HEK293 (cell line): Measurements from ENCODE around the gene KIDINS220.

Experiments
- CTCF ChIA-PET: fragments of 350-600 bp; formaldehyde crosslinking; extraction: SDS; loops from one replicate; lab custom pipeline; 2021; ENCODE audit warnings: antibody characterized with exemption; lab: Yijun Ruan, JAX
- POLR2A ChIA-PET: fragments of 300-600 bp; formaldehyde crosslinking; extraction: SDS; loops from one replicate; lab custom pipeline; 2020; ENCODE audit warnings: antibody characterized with exemption, inconsistent platforms; lab: Yijun Ruan, JAX
- H3K27ac ChIP-seq: fragments of 200-500 bp; sonication (Bioruptor generic); 2 replicates; pipeline ENCODE4 v1.5.1; 2014; ENCODE audit warnings: low read depth, low read length, control low read depth, inconsistent platforms; ENCODE audit errors: extremely low read depth
- H3K36me3 ChIP-seq, 2 experiments: fragments of 200-500 bp in 1 of 2; sonication (Bioruptor generic) in 1 of 2; 1 replicate in 1 of 2; 2 replicates in 1 of 2; pipeline ENCODE4 v1.5.1; 2014 to 2017; ENCODE audit warnings: inconsistent platforms in 2 of 2, low read length in 2 of 2; ENCODE audit not compliant: control insufficient read depth in 2 of 2, insufficient read depth in 1 of 2
- H3K4me1 ChIP-seq: fragments of 200-500 bp; sonication (Bioruptor generic); 2 replicates; pipeline ENCODE4 v1.5.1; 2014; ENCODE audit warnings: mild to moderate bottlenecking, low read length, inconsistent platforms; ENCODE audit not compliant: control insufficient read depth, insufficient read depth
- H3K4me3 ChIP-seq: 2 replicates; pipeline ENCODE4 v1.5.1; 2011; ENCODE audit warnings: low read depth, mild to moderate bottlenecking, control low read depth, low read length, moderate library complexity
- H3K9me3 ChIP-seq: fragments of 200-500 bp; sonication (Bioruptor generic); 2 replicates; pipeline ENCODE4 v1.5.1; 2014; ENCODE audit warnings: low read depth, low read length, inconsistent platforms; ENCODE audit not compliant: control insufficient read depth, insufficient read depth
- FEZF1 ChIP-seq: fragments of 450-650 bp; formaldehyde crosslinking; IDR thresholded peaks from 2 replicates; pipeline ENCODE4 v1.5.1; 2016; ENCODE audit warnings: missing biosample characterization, missing genetic modification characterization
- GFI1B ChIP-seq: fragments of 450-650 bp; formaldehyde crosslinking; IDR thresholded peaks from 2 replicates; pipeline ENCODE4 v1.5.1; 2016; ENCODE audit warnings: missing biosample characterization, missing genetic modification characterization
- GLI2 ChIP-seq: fragments of 450-650 bp; formaldehyde crosslinking; IDR thresholded peaks from 2 replicates; pipeline ENCODE4; 2017; ENCODE audit warnings: missing biosample characterization, missing genetic modification characterization, low read depth, borderline replicate concordance
- IKZF3 ChIP-seq: fragments of 450-650 bp; IDR thresholded peaks from 2 replicates; pipeline ENCODE4 v1.5.0; 2018; ENCODE audit warnings: missing biosample characterization, mild to moderate bottlenecking, missing genetic modification characterization, moderate library complexity
- ZFHX2 ChIP-seq: fragments of 450-650 bp; formaldehyde crosslinking; conservative IDR thresholded peaks from 2 replicates; pipeline ENCODE4 v1.5.1; 2016; ENCODE audit warnings: missing biosample characterization, missing genetic modification characterization
- ZNF23 ChIP-seq: fragments of 450-650 bp; formaldehyde crosslinking; IDR thresholded peaks from 2 replicates; pipeline ENCODE4 v1.5.1; 2016; ENCODE audit warnings: missing biosample characterization, missing genetic modification characterization, borderline replicate concordance
- ZNF335 ChIP-seq: fragments of 450-650 bp; formaldehyde crosslinking; conservative IDR thresholded peaks from 2 replicates; pipeline ENCODE4 v1.5.1; 2016; ENCODE audit warnings: missing biosample characterization, missing genetic modification characterization
- ZNF354C ChIP-seq: fragments of 450-650 bp; formaldehyde crosslinking; IDR thresholded peaks from 2 replicates; pipeline ENCODE4 v1.5.1; 2016; ENCODE audit warnings: missing biosample characterization, missing genetic modification characterization, low read depth, borderline replicate concordance
- ZNF37A ChIP-seq: fragments of 450-650 bp; IDR thresholded peaks from 2 replicates; pipeline ENCODE4 v1.5.1; 2018; ENCODE audit warnings: missing biosample characterization, missing genetic modification characterization
- ZNF473 ChIP-seq: fragments of 450-650 bp; formaldehyde crosslinking; IDR thresholded peaks from 2 replicates; pipeline ENCODE4 v1.5.1; 2017; ENCODE audit warnings: missing biosample characterization, missing genetic modification characterization
- ZNF549 ChIP-seq: fragments of 450-650 bp; IDR thresholded peaks from 2 replicates; pipeline ENCODE4 v1.5.1; 2018; ENCODE audit warnings: missing biosample characterization, missing genetic modification characterization, mild to moderate bottlenecking, inconsistent platforms, moderate library complexity
- ZNF76 ChIP-seq: fragments of 450-650 bp; formaldehyde crosslinking; IDR thresholded peaks from 2 replicates; pipeline ENCODE4; 2016; ENCODE audit warnings: low read depth, missing biosample characterization, missing genetic modification characterization, borderline replicate concordance
- ZNF768 ChIP-seq: fragments of 450-650 bp; formaldehyde crosslinking; IDR thresholded peaks from 2 replicates; pipeline ENCODE4 v1.5.1; 2018; ENCODE audit warnings: missing biosample characterization, mild to moderate bottlenecking, missing genetic modification characterization
- TF ChIP-seq, protein P1 (sequence below): fragments of 450-650 bp; formaldehyde crosslinking; IDR thresholded peaks from 2 replicates; pipeline ENCODE4 v1.5.0; 2017; ENCODE audit warnings: missing biosample characterization, missing genetic modification characterization, borderline replicate concordance
- TF ChIP-seq, protein P2 (sequence below): fragments of 450-650 bp; formaldehyde crosslinking; IDR thresholded peaks from 2 replicates; pipeline ENCODE4 v1.5.1; 2016; ENCODE audit warnings: missing biosample characterization, missing genetic modification characterization
- TF ChIP-seq, protein P3 (sequence below): fragments of 450-650 bp; formaldehyde crosslinking; IDR thresholded peaks from 2 replicates; pipeline ENCODE4 v1.5.1; 2016; ENCODE audit warnings: missing biosample characterization, missing genetic modification characterization

The KIDINS220 gene

DNA sequence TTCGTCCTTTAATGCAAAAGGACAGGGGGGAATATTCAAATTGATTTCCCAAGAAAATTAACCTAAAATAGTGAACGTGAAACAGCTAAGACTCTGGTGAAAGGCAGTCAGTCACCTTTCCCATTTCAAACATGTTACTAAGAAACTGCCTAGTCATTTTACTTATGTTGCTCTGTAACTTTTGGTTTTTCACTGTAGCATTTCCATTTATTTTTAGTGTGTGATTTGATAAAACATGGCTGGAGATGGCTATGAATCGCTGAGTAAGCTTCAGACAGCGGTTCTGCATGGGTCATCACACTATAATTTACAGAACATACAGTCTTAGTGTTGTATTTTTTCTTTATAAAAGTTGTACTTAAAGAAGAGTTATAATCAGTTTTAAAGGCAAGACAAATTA lies 16.0 kb upstream of the KIDINS220 start:
- H3K9me3 ChIP-seq = no peaks in the 10 kb centered on the region
- H3K4me3 ChIP-seq = no peak overlapping the region
- ChIA-PET CTCF (interaction anchor here (0.6 kb wide), 1 partner anchor 417 kb away, joined by 3 read pairs; no protein-coding TSS in a partner anchor), POLR2A (no interaction called here)
- peaks cover 2% of the 10 kb centered on the region; the same call in 1 of the 2 replicates for H3K4me1 ChIP-seq
- no peaks in the 10 kb centered on the region for H3K36me3 ChIP-seq
- TF ChIP-seq, protein P1, sequence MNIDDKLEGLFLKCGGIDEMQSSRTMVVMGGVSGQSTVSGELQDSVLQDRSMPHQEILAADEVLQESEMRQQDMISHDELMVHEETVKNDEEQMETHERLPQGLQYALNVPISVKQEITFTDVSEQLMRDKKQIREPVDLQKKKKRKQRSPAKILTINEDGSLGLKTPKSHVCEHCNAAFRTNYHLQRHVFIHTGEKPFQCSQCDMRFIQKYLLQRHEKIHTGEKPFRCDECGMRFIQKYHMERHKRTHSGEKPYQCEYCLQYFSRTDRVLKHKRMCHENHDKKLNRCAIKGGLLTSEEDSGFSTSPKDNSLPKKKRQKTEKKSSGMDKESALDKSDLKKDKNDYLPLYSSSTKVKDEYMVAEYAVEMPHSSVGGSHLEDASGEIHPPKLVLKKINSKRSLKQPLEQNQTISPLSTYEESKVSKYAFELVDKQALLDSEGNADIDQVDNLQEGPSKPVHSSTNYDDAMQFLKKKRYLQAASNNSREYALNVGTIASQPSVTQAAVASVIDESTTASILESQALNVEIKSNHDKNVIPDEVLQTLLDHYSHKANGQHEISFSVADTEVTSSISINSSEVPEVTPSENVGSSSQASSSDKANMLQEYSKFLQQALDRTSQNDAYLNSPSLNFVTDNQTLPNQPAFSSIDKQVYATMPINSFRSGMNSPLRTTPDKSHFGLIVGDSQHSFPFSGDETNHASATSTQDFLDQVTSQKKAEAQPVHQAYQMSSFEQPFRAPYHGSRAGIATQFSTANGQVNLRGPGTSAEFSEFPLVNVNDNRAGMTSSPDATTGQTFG = no peak
- TF ChIP-seq, protein P2, sequence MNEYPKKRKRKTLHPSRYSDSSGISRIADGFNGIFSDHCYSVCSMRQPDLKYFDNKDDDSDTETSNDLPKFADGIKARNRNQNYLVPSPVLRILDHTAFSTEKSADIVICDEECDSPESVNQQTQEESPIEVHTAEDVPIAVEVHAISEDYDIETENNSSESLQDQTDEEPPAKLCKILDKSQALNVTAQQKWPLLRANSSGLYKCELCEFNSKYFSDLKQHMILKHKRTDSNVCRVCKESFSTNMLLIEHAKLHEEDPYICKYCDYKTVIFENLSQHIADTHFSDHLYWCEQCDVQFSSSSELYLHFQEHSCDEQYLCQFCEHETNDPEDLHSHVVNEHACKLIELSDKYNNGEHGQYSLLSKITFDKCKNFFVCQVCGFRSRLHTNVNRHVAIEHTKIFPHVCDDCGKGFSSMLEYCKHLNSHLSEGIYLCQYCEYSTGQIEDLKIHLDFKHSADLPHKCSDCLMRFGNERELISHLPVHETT (tag by site-specific recombination) = no peak
- TF ChIP-seq, all 188 proteins: peak for 0
- H3K27ac ChIP-seq = no peak overlapping the region

DNA sequence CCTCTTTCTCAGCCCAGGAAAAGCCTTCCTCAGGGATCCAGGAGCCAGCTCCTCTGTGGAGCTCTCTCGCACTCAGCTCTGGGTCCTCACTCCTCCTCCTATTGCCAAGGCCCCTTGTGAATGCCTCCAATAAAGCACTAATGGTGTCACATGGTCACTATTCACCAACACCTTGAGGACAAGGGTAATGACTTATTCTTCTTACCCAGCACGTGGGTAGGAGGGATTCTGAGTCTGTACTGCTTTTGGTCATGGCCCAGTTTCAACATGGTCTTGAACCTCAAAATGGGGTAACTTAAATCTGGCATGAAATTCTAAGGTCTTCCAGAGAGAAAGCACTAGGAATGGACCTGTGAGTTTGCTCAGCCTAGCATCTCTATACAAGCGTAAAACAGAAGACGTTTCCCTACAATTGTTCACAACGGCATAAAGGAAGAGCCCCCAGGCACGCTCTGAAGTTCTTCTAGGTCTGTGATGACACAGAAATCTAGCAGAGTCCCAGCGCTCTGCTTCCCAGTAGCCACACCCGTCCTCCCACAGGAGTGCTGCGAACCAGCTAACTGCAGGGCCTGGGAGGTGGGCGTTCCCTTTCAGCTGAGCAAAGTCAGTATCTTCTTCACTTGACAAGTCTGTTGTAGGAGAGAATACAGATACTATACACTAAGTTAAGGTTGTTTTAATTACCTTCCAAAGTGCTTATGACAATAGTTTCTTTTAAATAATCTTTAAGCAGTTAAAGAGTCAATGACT lies 14.6 kb upstream of the KIDINS220 start:
- Histone ChIP-seq H3K9me3 (no peaks in the 10 kb centered on the region), H3K27ac (no peak overlapping the region), H3K36me3 (no peaks in the 10 kb centered on the region), H3K4me1 (peaks cover 2% of the 10 kb centered on the region; the same call in 1 of the 2 replicates)
- CTCF ChIA-PET = no interaction called here
- POLR2A ChIA-PET = no interaction called here
- TF ChIP-seq IKZF3 (tag by site-specific recombination) (no peak), ZNF335 (tag by site-specific recombination) (peak; percentile 60; the same call in 1 of the 2 replicates), ZFHX2 (tag by site-specific recombination) (peak; percentile 33)
- TF ChIP-seq, all 188 proteins: peak for 2
- no peak overlapping the region for H3K4me3 ChIP-seq

DNA sequence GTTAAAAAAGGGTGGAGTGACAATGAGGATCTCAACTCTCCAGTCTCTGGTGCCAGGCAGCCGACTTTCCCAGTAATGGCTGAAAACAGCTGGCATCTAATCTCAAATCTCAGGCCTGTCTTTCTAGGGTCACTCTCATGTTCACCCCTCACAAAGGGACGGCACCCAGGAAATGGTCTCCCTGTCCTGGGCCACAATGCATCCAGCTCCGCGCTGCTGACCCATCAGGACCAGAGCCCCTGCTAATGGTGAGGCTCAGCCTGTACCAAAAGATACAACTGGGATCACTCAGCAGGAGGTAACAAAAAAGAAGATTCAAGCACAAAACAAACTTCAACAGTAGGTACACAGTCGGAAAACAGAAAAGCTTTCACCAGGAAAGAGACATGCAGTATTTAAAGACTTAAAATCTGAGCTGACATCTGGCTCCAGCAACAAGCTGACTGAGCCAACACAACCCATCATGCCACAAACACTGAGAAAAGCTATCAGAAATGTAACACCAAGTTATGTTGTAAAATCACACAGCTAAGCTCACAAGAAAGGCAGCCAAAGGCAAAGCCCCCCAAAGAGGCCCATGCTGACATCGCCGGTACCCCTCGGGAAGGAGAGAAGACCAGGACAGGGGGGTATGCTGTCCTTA lies 13.6 kb upstream of the KIDINS220 start:
- Histone ChIP-seq H3K27ac (no peak overlapping the region), H3K4me1 (peaks cover 2% of the 10 kb centered on the region; the same call in 1 of the 2 replicates), H3K4me3 (no peak overlapping the region), H3K36me3 (no peaks in the 10 kb centered on the region), H3K9me3 (no peaks in the 10 kb centered on the region)
- no peak for TF ChIP-seq ZNF23
- no peak for TF ChIP-seq ZNF354C (tag by site-specific recombination)
- TF ChIP-seq, protein P3, sequence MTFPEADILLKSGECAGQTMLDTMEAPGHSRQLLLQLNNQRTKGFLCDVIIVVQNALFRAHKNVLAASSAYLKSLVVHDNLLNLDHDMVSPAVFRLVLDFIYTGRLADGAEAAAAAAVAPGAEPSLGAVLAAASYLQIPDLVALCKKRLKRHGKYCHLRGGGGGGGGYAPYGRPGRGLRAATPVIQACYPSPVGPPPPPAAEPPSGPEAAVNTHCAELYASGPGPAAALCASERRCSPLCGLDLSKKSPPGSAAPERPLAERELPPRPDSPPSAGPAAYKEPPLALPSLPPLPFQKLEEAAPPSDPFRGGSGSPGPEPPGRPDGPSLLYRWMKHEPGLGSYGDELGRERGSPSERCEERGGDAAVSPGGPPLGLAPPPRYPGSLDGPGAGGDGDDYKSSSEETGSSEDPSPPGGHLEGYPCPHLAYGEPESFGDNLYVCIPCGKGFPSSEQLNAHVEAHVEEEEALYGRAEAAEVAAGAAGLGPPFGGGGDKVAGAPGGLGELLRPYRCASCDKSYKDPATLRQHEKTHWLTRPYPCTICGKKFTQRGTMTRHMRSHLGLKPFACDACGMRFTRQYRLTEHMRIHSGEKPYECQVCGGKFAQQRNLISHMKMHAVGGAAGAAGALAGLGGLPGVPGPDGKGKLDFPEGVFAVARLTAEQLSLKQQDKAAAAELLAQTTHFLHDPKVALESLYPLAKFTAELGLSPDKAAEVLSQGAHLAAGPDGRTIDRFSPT (tag by site-specific recombination) = no peak
- no peak for TF ChIP-seq GFI1B (tag by site-specific recombination)
- TF ChIP-seq ZNF549 (tag by site-specific recombination) = no peak
- TF ChIP-seq ZNF473 (tag by site-specific recombination) = no peak
- no peak for TF ChIP-seq ZNF76
- TF ChIP-seq ZNF37A = no peak
- TF ChIP-seq GLI2 (tag by site-specific recombination) = no peak
- no peak for TF ChIP-seq ZNF768 (tag by site-specific recombination)
- TF ChIP-seq FEZF1 = no peak
- ChIA-PET POLR2A (no interaction called here), CTCF (no interaction called here)
